CD4-positive, alpha-beta T cell treated with Interferon gamma for 1 hour (primary cell): ENCODE measurements around the gene ANKS1B.

Experiments used
- DNase-seq: peaks from one replicate; pipeline ENCODE4 v3.0.0-alpha.2; 2020

The ANKS1B gene

GRCh38 chr12:99552022-99552421 is 432.7 kb downstream of the ANKS1B start:
- DNase-seq = no peak

GRCh38 chr12:99549651-99550050 is 435.1 kb downstream of the ANKS1B start:
- DNase-seq = no peak

- no peak for DNase-seq
Measured at GRCh38 chr12:99549196-99549595, 435.5 kb downstream of the ANKS1B start.

- no peak for DNase-seq
Measured at GRCh38 chr12:99544457-99544856, 440.3 kb downstream of the ANKS1B start.

- DNase-seq = no peak
Measured at GRCh38 chr12:99529966-99530365, 454.8 kb downstream of the ANKS1B start.

- DNase-seq = no peak
Measured at GRCh38 chr12:99528478-99528877, 456.3 kb downstream of the ANKS1B start.

- DNase-seq = no peak
Measured at GRCh38 chr12:99523853-99524252, 460.9 kb downstream of the ANKS1B start.

- no peak for DNase-seq
Measured at GRCh38 chr12:99522456-99522855, 462.3 kb downstream of the ANKS1B start.

- no peak for DNase-seq
Measured at GRCh38 chr12:99521664-99522063, 463.1 kb downstream of the ANKS1B start.

- no peak for DNase-seq
Measured at GRCh38 chr12:99513066-99513465, 471.7 kb downstream of the ANKS1B start.

- DNase-seq = no peak
Measured at GRCh38 chr12:99505805-99506204, 478.9 kb downstream of the ANKS1B start.

GRCh38 chr12:99498756-99499155 is 486.0 kb downstream of the ANKS1B start:
- DNase-seq = no peak

- no peak for DNase-seq
Measured at GRCh38 chr12:99495799-99496198, 488.9 kb downstream of the ANKS1B start.

- DNase-seq = no peak
Measured at GRCh38 chr12:99493197-99493596, 491.5 kb downstream of the ANKS1B start.

GRCh38 chr12:99486277-99486676 is 498.5 kb downstream of the ANKS1B start:
- DNase-seq = no peak

- DNase-seq = no peak
Measured at GRCh38 chr12:99479149-99479548, 505.6 kb downstream of the ANKS1B start.

GRCh38 chr12:99476956-99477355 is 507.8 kb downstream of the ANKS1B start:
- no peak for DNase-seq

- DNase-seq = no peak
Measured at GRCh38 chr12:99455350-99456035, 529.2 kb downstream of the ANKS1B start.

GRCh38 chr12:99454539-99455172 is 530.1 kb downstream of the ANKS1B start:
- no peak for DNase-seq

GRCh38 chr12:99453836-99454538 is 530.7 kb downstream of the ANKS1B start:
- DNase-seq = no peak

- DNase-seq = no peak
Measured at GRCh38 chr12:99450036-99450630, 534.6 kb downstream of the ANKS1B start.

- no peak for DNase-seq
Measured at GRCh38 chr12:99444859-99445316, 539.8 kb downstream of the ANKS1B start.

GRCh38 chr12:99442758-99443157 is 542.0 kb downstream of the ANKS1B start:
- DNase-seq = no peak

GRCh38 chr12:99439399-99439798 is 545.3 kb downstream of the ANKS1B start:
- no peak for DNase-seq
